NCI-H1436 treated with DMSO at 0.1 percent for 48 hours (cell line): Measurements from ENCODE around the gene VN1R5.
"Not testable (repeated sequence)": the region's sequence is repeated elsewhere in the genome, so short reads cannot be mapped to it uniquely, and the experiment has no call there.

ENCODE experiments used
- DNase-seq: peaks from one replicate; lab custom pipeline; 2025; lab: John Stamatoyannopoulos, UW

The VN1R5 gene

DNA sequence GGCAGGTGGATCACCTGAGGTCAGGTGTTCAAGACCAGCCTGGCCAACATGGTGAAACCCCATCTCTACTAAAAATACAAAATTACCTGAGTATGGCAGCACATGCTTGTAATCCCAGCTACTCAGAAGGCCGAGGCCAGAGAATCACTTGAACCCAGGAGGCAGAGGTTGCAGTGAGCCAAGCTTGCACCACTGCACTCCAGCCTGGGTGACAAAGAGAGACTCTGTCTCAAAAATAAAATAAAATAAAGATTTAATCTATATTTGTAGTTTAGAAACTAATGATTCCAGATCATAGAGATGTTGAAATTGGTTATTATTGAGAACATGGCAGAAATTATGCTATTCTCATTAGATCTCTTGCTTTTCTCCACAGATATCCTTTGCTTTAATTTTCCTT, at the start of gene VN1R5:
TSS of gene VN1R5 (plus strand) at position 301 of the 400 bp plus-strand sequence.
- DNase-seq: not testable (repeated sequence)

DNA sequence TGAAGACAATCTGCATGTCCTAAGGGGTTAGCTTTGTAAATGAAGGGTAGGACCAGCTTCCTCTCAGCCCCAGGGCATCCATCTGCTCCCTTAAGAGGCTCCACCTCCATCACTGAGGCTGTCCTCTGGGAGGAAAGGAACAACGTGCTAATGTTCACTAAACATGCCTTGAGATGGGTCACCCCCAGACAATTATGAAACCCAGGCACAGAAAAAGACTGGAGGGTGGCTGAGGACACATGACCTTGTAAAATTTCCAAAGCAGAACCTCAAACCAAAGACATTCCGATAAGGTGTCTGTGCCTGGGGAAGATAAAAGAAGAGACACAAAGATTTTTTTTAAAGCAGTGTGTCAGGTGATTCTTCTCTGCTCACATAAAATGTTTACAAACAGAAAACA, 46.5 kb upstream of the VN1R5 start:
- DNase-seq: no peak

DNA sequence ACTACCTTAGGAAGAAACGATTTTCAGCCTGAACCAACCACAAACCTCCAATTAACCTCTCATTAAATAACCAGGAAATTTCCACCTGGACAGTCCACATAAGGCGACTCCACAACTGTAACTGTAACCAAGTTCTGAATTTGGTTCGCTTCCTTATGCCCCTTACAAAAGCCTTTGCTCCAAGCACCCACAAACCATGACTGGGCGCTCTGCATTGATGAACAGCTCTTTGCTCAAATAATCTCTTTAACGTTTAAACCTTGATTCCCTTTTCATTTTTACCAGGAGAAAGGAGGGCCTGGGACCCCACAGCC, 45.9 kb upstream of the VN1R5 start:
- no peak for DNase-seq

DNA sequence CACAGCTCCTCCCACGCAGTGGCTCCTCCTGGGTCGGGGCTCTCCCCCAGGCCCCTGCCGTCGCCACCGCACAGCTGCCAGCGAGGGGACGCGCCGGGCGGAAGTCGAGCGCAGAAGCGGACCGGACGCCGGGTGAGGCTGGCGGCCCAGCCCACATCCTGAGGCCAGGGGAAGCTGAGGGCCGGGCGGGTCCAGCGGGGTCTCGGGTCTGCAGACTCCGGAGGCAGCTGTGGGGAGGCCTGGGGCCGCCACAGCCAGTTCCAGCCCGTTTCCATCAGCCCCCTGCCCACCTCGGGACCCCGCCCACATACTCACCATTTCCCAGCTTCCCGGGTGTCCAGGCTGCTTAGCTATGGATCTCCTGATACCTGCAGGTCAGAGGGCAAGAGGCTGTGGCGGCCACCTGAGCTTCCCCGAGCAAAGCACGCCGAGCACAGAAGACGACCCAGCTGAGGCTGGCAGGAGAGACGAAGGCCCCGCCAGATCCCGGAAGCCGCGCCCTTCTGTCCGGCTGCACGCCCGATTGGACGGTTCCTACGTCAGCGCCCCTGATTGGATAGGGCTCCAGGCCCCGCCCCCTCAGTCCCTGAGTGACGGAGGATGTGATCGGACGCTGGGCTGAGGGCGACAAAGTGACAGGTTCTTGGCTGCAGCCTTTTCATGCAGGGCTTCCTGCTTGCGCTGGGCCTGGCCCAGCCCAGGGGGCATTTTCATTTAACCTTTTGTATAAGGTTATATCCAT, 45.3 kb upstream of the VN1R5 start:
- DNase-seq: peak; percentile 82

DNA sequence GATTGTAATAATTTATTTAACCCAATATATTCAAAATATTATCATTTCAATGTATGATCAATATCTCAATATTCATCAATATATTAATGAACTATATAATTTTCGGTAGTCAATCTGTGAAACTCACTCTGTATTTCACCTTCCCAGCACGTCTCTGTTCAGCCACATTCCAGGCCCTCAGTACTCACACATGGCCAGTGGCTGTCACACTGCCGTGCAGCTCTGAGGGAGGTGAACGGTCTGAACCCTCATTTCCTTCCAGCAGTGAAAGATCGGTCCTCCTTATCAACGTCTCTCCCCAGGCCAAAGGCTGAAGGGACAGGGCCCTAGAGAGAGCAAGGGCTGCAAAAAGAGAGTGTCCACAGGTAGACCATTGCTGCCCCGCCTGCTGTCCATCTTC, 44.5 kb upstream of the VN1R5 start:
- no peak for DNase-seq

DNA sequence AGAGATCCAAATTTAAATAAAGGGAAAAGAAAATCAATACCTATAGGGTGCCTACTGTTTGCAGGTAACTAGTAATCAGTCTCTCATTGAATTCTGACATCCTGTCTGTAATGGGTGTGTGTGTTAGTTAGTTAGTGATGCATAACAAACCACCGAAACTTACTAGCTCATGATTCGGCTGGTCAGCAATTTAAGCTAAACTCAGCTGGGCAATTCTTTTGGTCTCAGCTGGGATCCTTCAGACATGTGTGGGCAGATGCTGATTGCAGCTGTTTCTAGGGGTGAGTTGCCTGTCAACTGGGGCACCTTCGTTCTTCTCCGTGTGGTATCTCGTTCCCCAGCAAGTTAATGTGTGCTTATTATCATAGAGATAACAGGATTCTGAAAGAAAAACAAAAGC, 43.9 kb upstream of the VN1R5 start:
- no peak for DNase-seq

DNA sequence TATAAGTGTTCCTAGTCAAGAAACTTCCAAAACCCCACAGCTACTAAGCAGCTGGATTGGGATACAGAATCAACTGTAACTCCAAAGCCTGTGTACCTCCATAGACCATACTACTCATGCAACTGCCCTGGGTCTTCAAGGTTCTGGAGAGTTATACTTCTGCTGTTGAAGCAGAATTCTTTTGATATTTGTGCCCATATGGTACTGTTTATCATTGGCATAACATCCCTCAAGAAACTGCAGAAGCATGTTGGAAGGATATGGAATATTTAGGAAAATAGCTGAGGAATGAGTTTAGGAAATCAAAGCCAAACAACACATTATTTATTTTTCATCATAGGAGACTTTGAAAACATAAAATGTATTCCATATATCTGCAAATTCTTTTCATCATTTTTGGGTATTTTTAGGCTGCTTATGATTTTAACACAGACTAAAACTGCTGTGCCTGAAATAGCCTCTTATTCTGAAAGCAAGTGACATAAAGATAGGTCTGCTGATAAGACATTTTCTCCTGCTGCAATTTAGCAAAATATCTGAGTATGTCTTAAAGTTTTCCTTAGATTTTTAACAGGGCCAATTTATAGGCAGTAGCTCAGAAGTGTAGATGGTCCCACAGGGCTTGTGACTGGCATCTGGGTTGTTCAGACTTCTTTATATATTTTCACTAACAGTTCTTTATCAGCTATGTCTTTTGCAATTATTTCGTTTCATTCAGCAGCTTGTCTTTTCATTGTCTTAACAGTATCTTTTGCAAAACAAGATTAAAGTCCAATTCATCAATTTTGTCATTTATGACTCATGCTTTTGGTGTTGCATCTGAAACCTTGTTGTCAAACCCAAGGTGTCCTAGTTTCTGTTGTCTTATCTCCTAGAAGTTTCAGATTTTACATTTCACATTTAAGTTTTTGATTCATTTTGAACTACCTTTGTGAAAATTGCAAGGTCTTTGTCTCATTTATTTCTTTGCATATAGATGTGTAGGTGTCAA, 43.0 kb upstream of the VN1R5 start:
- no peak for DNase-seq

DNA sequence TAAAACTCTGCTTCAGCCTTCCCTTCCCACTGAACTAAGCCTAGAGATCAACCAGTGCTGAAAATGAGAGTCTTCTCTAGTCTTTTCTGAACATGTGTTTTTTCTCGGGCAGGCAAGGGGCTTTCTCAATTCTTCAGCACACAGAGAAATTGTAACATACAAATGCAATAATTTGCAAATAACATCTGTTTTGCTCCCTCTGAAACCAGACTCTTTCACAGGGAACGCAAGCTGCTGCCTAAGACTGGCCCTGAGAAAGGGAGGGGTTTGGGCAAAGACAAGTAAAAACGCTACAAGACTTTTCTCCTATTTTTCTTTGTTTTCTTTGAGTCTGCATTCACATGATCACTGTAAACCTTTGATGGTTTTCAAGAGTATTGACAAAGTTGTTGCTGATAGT, 39.6 kb upstream of the VN1R5 start:
- DNase-seq: no peak

DNA sequence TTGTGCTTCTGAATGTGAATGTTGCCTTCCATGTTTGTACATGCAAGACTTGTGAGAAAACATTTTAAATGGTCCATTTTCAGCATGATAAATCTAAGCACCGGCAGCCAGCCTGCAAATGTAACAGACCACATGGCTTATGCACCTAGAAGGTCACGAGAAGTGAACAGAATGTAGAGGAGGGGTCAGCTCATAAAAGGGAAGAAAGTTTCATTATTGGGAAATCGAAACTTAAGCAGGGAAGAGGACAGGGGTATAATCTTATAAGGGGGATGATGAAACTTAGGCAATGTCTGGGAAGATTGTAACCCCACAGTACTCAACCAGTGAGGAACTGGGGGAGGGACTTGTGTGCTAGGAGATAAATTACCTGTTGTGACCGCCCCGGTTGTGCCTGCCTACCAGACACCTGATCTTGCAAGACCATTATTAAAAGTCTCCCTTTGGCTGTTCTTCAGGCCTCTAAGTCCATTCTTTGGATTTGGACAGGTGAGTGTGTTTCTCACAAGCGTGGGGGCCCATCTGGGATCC, 37.7 kb upstream of the VN1R5 start:
- no peak for DNase-seq

DNA sequence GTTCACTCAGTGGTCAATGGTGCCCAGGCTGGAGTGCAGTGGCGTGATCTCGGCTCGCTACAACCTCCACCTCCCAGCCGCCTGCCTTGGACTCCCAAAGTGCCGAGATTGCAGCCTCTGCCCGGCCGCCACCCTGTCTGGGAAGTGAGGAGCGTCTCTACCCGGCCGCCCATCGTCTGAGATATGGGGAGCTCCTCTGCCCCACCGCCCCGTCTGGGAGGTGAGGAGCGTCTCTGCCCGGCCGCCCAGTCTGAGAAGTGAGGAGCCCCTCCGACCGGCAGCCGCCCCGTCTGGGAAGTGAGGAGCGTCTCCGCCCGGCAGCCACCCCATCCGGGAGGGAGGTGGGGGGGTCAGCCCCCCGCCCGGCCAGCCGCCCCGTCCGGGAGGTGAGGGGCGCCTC, 35.6 kb upstream of the VN1R5 start:
- not testable (repeated sequence) for DNase-seq

DNA sequence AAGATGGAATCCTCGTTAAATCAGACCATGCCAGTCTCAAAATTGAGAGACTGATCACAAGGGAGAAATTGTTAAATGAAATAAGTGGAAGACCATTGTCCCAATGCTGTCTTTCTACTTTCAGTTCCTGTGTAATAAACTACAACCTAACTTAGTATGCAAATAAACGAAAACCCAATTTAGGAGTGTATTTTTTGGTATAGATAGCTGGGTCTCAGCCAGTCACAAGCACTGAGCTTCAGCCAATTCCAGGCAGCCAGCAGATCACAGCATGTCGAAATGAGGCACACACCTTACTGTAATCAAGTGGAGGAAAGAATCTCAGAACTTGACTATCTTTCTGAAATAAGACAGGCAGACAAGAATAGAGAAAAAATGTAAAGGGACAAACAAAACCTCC, 33.0 kb upstream of the VN1R5 start:
- DNase-seq: no peak

DNA sequence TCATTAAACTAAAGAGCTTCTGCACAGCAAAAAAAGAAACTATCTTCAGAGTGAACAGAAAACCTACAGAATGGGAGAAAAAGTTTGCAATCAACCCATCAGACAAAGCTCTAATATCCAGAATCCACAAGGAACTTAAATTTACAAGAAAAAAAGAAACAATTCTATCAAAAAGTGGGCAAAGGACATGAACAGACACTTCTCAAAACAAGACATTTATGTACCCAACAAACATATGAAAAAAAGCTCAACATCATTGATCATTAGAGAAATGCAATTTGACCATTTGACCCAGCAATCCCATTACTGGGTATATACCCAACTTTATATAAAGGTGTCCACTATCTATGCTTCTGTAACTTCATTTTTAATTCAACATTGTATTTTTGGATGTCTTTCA, 31.1 kb upstream of the VN1R5 start:
- DNase-seq: no peak

DNA sequence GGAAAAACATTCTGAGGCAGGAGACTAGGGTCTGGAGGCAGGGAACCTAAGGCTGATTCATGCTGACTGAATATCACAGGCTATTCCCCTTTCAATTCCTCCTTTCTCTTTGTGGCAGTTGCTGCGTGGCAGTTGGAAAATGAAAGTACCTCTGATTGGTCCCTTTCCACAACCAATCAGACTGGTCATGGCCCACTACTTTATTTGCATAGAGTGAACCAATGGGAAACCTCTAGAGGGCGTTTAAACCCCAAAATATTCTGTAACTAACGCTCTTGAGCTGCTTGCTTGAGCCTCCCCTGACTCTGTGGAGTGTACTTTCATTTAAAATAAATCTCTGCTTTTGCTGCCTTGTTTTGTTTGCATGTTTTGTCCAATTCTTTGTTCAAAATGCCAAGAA, 27.7 kb upstream of the VN1R5 start:
- DNase-seq: no peak

DNA sequence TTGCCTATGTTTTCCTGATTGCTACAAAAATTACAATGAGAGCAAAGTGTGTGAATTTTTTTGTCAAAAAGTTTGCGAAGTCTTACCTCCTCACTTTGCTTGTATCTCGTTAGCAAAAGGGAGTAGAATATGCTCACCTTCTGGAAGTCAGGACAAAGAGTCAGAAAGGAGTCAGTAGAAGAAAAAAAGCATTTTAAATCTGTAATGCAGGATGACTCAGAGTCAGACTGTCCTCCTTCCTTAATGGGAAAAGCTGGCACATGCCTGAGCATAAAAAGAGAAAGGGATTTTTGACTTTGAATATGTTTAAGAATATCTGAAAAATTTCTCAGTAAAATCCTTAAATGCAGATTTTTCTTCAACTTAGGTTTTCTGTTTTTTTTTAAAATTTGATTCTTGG, 14.2 kb upstream of the VN1R5 start:
- no peak for DNase-seq

DNA sequence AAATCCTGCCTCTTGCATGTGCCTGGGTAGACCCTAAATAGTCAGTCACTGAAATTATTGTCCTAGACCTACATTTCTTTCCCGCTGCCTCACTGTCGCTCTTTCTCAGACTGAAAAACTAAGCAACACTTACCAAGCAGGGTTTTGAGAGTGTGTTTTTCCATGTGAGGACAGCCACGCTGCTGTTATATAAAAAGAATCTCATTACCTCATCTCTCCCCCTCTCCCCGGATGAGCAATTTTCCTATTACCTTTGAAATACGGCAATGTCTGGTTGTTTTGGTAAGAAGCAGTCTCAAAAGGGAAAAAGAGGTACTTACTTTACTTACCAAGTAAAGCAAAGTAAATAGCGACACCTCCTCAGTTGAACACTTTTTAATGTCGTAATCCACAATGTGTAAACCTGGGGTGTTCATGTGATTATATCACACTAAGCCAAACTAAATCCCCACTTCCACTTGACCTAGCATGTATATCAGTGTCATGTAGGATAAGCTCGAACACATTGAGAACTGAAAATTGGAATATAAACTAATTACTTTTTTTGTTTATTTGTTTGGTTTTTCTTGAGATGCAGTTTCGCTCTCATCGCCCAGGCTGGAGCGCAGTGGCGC, 12.2 kb upstream of the VN1R5 start:
- DNase-seq: no peak

DNA sequence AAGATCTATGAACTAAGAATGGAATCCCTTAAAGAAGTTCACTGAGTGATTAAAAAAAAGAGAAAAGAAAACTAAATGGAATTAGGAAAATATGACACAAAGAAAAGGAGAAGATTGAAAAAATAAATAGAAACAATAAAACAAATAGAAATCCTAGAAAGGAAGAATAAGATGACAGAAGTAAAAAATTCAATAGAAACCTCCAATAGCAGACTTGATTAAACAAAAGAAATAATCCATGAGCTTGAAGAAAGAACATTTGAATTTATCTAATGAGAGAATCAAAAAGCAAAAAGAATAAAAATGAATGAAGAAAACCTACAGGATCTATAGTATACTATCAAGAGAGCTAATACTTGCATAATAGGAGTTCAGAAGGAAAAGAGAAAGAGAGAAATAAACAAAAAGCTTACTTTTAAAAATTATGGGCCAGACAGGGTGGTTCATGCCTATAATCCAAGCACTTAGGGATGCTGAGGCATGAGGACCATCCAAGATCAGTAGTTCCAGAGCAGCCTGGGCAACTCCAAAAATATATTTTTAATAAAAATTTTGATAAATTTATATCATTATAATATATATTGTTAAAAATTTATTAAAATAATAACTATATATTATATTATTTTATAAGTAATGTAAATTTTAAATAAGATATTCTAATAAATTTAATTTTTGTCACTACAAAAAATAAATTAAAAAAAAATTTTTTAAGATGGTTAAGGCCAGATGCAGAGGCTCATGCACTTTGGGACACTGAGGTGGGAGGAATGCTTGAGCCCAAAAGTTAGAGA, 9.4 kb upstream of the VN1R5 start:
- DNase-seq: no peak

DNA sequence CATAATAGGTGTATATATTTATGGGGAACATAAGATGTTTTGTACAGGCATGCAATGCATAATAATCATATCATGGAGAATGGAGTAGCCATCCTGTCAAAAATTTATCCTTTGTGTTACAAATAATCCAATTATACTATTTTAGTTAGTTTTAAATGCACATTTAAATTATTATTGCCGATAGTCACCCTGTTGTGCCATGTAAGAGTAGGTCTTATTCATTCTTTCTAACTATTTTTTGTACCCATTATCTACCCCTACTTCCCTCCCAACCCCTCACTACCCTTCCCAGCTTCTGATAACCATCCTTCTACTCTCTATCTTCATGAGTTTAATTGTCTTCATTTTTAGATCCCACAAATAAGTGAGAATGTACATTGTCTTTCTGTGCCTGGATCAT, 8.3 kb upstream of the VN1R5 start:
- DNase-seq: no peak

DNA sequence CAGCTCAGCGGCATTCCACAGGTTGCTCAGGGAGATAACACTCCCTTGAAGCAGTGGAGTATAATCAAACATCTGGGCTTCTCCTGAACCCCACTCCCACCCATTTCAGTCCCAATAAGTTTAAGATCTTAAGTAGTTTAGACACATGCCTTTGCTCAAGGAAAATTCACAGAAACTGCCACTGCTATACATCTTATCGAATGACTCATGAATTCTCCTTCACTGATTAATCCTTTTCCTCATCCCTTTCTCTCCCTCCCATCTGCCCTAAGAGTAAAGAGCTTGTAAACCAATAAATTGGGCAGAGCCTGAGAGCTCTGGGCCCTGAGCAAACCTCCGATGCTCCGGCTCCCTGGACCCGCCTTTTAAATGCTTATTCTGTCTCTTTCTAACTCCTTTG, 10.2 kb downstream of the VN1R5 start:
- DNase-seq: no peak

DNA sequence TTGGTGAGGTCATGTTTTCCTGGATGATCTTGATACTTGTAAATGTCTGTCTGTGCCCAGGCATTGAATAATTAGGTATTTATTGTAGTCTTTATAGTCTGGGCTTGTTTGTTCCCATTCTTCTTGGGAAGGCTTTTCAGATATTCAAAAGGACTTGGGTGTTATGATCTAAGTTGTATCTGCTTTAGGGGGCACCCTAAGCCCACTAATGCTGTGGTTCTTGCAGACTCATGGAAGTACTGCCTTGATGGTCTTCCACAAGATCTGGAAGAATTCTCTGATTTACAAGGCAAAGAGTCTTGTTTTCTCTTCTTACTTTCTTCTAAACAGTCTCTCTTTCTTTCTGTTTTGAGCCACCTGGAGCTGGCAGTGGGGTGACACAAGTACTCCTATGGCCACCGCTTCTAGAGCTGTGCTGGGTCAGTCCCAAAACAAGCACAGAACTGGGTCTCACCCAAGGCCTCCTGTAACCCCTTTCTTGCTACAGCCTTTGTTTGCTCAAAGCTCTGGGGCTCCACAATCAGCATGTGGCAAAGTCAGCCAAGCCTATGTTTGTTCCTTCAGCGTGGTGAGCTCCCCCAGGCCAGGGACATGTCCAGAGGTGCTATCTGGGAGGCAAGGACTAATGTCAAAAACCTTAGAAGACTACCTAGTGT, 12.6 kb downstream of the VN1R5 start:
- no peak for DNase-seq

DNA sequence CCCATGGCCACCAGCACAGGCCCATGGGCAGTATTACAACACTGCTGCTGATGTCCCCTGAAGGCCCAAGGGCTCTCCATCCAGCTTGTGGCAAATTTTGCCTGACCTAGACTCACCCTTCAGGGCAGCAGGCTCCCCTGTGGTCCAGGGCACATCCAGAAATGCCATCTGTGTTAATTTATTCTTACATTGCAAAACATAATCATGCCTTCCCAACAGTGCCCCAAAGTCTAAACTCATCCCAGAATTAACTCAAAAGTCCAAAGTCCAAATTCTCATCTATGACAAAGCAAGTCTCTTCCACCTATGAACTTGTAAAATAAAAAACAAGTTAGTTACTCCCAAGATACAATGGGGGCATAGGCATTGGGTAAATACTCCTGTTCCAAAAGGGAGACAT, 13.3 kb downstream of the VN1R5 start:
- no peak for DNase-seq

DNA sequence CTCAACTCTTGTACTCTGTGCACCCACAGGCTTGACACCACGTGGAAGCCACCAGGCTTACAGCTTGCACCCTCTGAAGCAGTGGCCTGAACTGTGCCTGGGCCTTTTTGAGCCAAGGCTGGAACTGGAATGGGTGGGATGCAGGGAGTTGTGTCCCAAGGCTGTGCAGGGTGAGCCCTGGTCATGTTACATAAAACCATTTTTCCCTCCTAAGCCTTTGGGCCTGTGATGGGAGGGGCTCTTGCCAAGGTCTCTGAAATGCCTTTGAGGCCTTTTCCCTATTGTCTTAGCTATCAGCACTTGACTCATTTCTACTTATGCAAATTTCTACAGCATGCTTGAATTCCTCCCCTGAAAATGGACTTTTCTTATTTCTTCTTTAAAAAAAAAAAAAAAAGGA, 14.1 kb downstream of the VN1R5 start:
- DNase-seq: no peak
